MM.1S (cell line): ENCODE results near the gene PODNL1.

Experiments used
- EZH2 ChIP-seq: fragments of 300-600 bp; sonication (generic); optimal IDR thresholded peaks from 2 replicates; pipeline ENCODE3; 2017; ENCODE audit warnings: low read depth, mild to moderate bottlenecking, antibody characterized with exemption, low read length, mixed read lengths
- EZH2phosphoT487 ChIP-seq: fragments of 300-600 bp; sonication (generic); IDR thresholded peaks from 2 replicates; pipeline ENCODE4 v1.6.1; 2018; ENCODE audit warnings: antibody characterized with exemption, low read length
- TF ChIP-seq, protein P1 (sequence below): fragments of 300-600 bp; sonication (generic); IDR thresholded peaks from 2 replicates; pipeline ENCODE4 v1.5.1; 2016; ENCODE audit warnings: antibody characterized with exemption, low read length, mixed read lengths

DNA sequence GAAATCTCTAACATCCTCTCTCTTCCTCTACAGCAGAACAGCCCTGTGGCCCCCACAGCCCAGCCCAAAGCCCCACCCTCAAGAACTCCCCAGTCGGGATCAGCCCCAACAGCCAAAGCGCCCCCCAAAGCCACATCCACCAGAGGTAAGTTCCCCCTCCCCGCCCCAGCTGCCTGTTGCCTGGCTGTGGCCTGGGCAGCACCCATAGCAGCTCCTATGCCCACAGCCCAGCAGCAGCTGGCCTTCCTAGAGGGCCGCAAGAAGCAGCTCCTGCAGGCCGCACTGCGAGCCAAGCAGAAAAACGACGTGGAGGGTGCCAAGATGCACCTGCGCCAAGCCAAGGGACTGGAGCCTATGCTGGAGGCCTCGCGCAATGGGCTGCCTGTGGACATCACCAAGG, 17.7 kb downstream of the PODNL1 start:
- TF ChIP-seq, protein P1, sequence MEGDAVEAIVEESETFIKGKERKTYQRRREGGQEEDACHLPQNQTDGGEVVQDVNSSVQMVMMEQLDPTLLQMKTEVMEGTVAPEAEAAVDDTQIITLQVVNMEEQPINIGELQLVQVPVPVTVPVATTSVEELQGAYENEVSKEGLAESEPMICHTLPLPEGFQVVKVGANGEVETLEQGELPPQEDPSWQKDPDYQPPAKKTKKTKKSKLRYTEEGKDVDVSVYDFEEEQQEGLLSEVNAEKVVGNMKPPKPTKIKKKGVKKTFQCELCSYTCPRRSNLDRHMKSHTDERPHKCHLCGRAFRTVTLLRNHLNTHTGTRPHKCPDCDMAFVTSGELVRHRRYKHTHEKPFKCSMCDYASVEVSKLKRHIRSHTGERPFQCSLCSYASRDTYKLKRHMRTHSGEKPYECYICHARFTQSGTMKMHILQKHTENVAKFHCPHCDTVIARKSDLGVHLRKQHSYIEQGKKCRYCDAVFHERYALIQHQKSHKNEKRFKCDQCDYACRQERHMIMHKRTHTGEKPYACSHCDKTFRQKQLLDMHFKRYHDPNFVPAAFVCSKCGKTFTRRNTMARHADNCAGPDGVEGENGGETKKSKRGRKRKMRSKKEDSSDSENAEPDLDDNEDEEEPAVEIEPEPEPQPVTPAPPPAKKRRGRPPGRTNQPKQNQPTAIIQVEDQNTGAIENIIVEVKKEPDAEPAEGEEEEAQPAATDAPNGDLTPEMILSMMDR = no peak
- no peak for TF ChIP-seq EZH2
- no peak for TF ChIP-seq EZH2phosphoT487
